IMR-90 (cell line): ENCODE results near the gene SPATA46. TPM values are rescaled to one million over a fixed set of nuclear protein-coding genes. Genes with fewer than 3 reads are reported as not detected.

Experiments used
- ATAC-seq: fragments of 200-7000 bp; cut with Tn5 transposase; 2 replicates; pipeline ENCODE4 v1.9.1; 2020; ENCODE audit warnings: low read depth, mild to moderate bottlenecking, moderate library complexity
- BruUV-seq: library from RNA; stranded (reverse); fragments of 400-500 nt; replicated peaks from 2 replicates; lab custom pipeline; 2021; lab: Mats Ljungman, UMichigan
- CTCF ChIA-PET: fragments of 300-600 bp; formaldehyde crosslinking; extraction: SDS; loops from one replicate; lab custom pipeline; 2021; ENCODE audit warnings: antibody characterized with exemption; lab: Yijun Ruan, JAX
- POLR2A ChIA-PET: fragments of 300-600 bp; sonication (Branson Sonifier 250); formaldehyde crosslinking; loops from one replicate; lab custom pipeline; 2022; ENCODE audit warnings: antibody characterized with exemption; ENCODE audit not compliant: unreplicated experiment; lab: Charles Lee
- DNase-seq: peaks from one replicate; pipeline ENCODE4 v3.0.0; 2013
- H2AFZ ChIP-seq: replicated peaks from 2 replicates; pipeline ENCODE3; 2013; ENCODE audit warnings: low read length, mild to moderate bottlenecking; ENCODE audit not compliant: poor library complexity
- H2AK5ac ChIP-seq: 2 replicates; pipeline ENCODE4 v1.6.1; 2013; ENCODE audit warnings: low read depth, low read length, inconsistent platforms
- H2AK9ac ChIP-seq: replicated peaks from 2 replicates; pipeline ENCODE3; 2013; ENCODE audit warnings: mild to moderate bottlenecking, low read depth, low read length, moderate library complexity; ENCODE audit not compliant: poor library complexity
- H2BK120ac ChIP-seq: 2 replicates; pipeline ENCODE4 v1.6.1; 2013; ENCODE audit warnings: low read depth, low read length, inconsistent platforms
- H2BK15ac ChIP-seq: 3 replicates; pipeline ENCODE4 v1.6.1; 2013; ENCODE audit warnings: low read depth, low read length, inconsistent platforms
- H2BK20ac ChIP-seq: 2 replicates; pipeline ENCODE4 v1.6.1; 2013; ENCODE audit warnings: low read depth, mild to moderate bottlenecking, inconsistent platforms, low read length, moderate library complexity
- H2BK5ac ChIP-seq: 2 replicates; pipeline ENCODE4 v1.6.1; 2013; ENCODE audit warnings: mild to moderate bottlenecking, low read depth, low read length, inconsistent platforms; ENCODE audit not compliant: poor library complexity, severe bottlenecking
- H3K14ac ChIP-seq: replicated peaks from 2 replicates; pipeline ENCODE4 v1.6.1; 2013; ENCODE audit warnings: low read depth, low read length, inconsistent platforms
- H3K18ac ChIP-seq: 2 replicates; pipeline ENCODE4 v1.6.1; 2013; ENCODE audit warnings: low read depth, low read length, control low read depth
- H3K23ac ChIP-seq: 2 replicates; pipeline ENCODE4 v1.6.1; 2013; ENCODE audit warnings: low read depth, low read length, inconsistent platforms
- H3K27ac ChIP-seq: 2 replicates; pipeline ENCODE4 v1.5.1; 2013; ENCODE audit warnings: mild to moderate bottlenecking, control low read depth, low read length; ENCODE audit not compliant: insufficient read depth
- H3K27me3 ChIP-seq: 2 replicates; pipeline ENCODE4 v1.6.1; 2013; ENCODE audit warnings: low read length; ENCODE audit not compliant: control insufficient read depth, insufficient read depth
- H3K36me3 ChIP-seq: 2 replicates; pipeline ENCODE4 v1.6.1; 2013; ENCODE audit warnings: low read length, mixed read lengths; ENCODE audit not compliant: control insufficient read depth, insufficient read depth
- H3K4ac ChIP-seq: 2 replicates; pipeline ENCODE4 v1.6.1; 2013; ENCODE audit warnings: low read depth, low read length, inconsistent platforms
- H3K4me1 ChIP-seq: 2 replicates; pipeline ENCODE4 v1.6.1; 2013; ENCODE audit warnings: low read length, mixed read lengths; ENCODE audit not compliant: control insufficient read depth, insufficient read depth
- H3K4me2 ChIP-seq: 2 replicates; pipeline ENCODE4 v1.6.1; 2013; ENCODE audit warnings: low read depth, mild to moderate bottlenecking, control low read depth, low read length, moderate library complexity
- H3K4me3 ChIP-seq: 2 replicates; pipeline ENCODE4 v1.5.1; 2013; ENCODE audit warnings: low read depth, mild to moderate bottlenecking, control low read depth, low read length, moderate library complexity; ENCODE audit not compliant: insufficient read depth
- H3K56ac ChIP-seq: 2 replicates; pipeline ENCODE4 v1.6.1; 2013; ENCODE audit warnings: low read length, inconsistent platforms; ENCODE audit not compliant: insufficient read depth; ENCODE audit errors: extremely low read depth
- H3K79me1 ChIP-seq, 2 experiments: 2 replicates each; pipeline ENCODE4 v1.6.1; 2013; ENCODE audit warnings: low read length in 2 of 2, inconsistent platforms in 1 of 2, low read depth in 1 of 2
- H3K9ac ChIP-seq: 2 replicates; pipeline ENCODE4 v1.6.1; 2013; ENCODE audit warnings: low read depth, low read length, control low read depth
- H3K9me1 ChIP-seq: 2 replicates; pipeline ENCODE4 v1.6.1; 2013; ENCODE audit warnings: low read length, inconsistent platforms; ENCODE audit not compliant: insufficient read depth
- H3K9me3 ChIP-seq: 2 replicates; pipeline ENCODE4 v1.6.1; 2013; ENCODE audit warnings: low read length; ENCODE audit not compliant: control insufficient read depth, insufficient read depth
- H4K20me1 ChIP-seq: 2 replicates; pipeline ENCODE4 v1.6.1; 2013; ENCODE audit warnings: low read length, inconsistent platforms; ENCODE audit not compliant: insufficient read depth
- H4K5ac ChIP-seq: 2 replicates; pipeline ENCODE4 v1.6.1; 2013; ENCODE audit warnings: mild to moderate bottlenecking, low read depth, low read length, control low read depth
- H4K8ac ChIP-seq, 2 experiments: 2 replicates each; pipeline ENCODE4 v1.6.1; 2013; ENCODE audit warnings: low read depth in 2 of 2, low read length in 2 of 2, control low read depth in 1 of 2, inconsistent platforms in 1 of 2
- H4K91ac ChIP-seq: 2 replicates; pipeline ENCODE4 v1.6.1; 2013; ENCODE audit warnings: low read depth, low read length, inconsistent platforms; ENCODE audit not compliant: insufficient read depth
- BHLHE40 ChIP-seq: fragments of 150-350 bp; IDR thresholded peaks from 2 replicates; pipeline ENCODE4 v1.6.1; 2016; ENCODE audit warnings: mild to moderate bottlenecking, low read depth, low read length
- CEBPB ChIP-seq: IDR thresholded peaks from 2 replicates; pipeline ENCODE4 v1.6.1; 2012; ENCODE audit warnings: low read depth, low read length, improper control_type of control experiment
- CHD1 ChIP-seq: IDR thresholded peaks from 2 replicates; pipeline ENCODE4 v1.6.1; 2012; ENCODE audit warnings: low read depth, low read length, improper control_type of control experiment
- FOS ChIP-seq: fragments of 150-350 bp; IDR thresholded peaks from 2 replicates; pipeline ENCODE4 v1.6.1; 2016; ENCODE audit warnings: low read depth, low read length
- MAZ ChIP-seq: IDR thresholded peaks from 2 replicates; pipeline ENCODE4 v1.6.1; 2012; ENCODE audit warnings: low read depth, mild to moderate bottlenecking, low read length, improper control_type of control experiment, moderate library complexity, borderline replicate concordance
- MXI1 ChIP-seq: IDR thresholded peaks from 2 replicates; pipeline ENCODE4 v1.6.1; 2012; ENCODE audit warnings: low read depth, mild to moderate bottlenecking, low read length, moderate library complexity, borderline replicate concordance
- NFE2L2 ChIP-seq: fragments of 150-350 bp; IDR thresholded peaks from 2 replicates; pipeline ENCODE4 v1.6.1; 2016; ENCODE audit warnings: low read depth, mild to moderate bottlenecking, low read length
- POLR2A ChIP-seq: IDR thresholded peaks from 2 replicates; pipeline ENCODE4 v1.6.1; 2012; ENCODE audit warnings: mild to moderate bottlenecking, low read depth, low read length
- RAD21 ChIP-seq: IDR thresholded peaks from 2 replicates; pipeline ENCODE4 v1.6.1; 2012; ENCODE audit warnings: low read length, improper control_type of control experiment
- RCOR1 ChIP-seq: IDR thresholded peaks from 2 replicates; pipeline ENCODE4 v1.6.1; 2012; ENCODE audit warnings: mild to moderate bottlenecking, low read length, improper control_type of control experiment; ENCODE audit not compliant: insufficient replicate concordance
- RFX5 ChIP-seq: IDR thresholded peaks from 2 replicates; pipeline ENCODE4 v1.8.0; 2012; ENCODE audit warnings: low read depth, mild to moderate bottlenecking, low read length, moderate library complexity
- SMC3 ChIP-seq: fragments of 150-350 bp; IDR thresholded peaks from 2 replicates; pipeline ENCODE4 v1.6.1; 2016; ENCODE audit warnings: low read depth, mild to moderate bottlenecking, antibody characterized with exemption, low read length, moderate library complexity
- dilution Hi-C: fragments of 300-500 bp; cut with HindIII; formaldehyde crosslinking; loops from one replicate; pipeline ENCODE4 v1.14.3; 2018; ENCODE audit warnings: low sequenced_read_pairs; ENCODE audit not compliant: unreplicated experiment
- in situ Hi-C: fragments of 300-500 bp; cut with MboI; formaldehyde crosslinking; loops from 3 replicates; pipeline ENCODE4 v1.14.3; 2019; ENCODE audit warnings: low sequenced_read_pairs, inconsistent platforms, mixed read lengths
- intact Hi-C: fragments of 100-400 bp; cut with micrococcal nuclease; formaldehyde crosslinking; loops from 2 replicates; pipeline ENCODE4 v1.10.0; 2022
- polyA plus RNA-seq, 3 experiments: library from polyadenylated mRNA; depleted of rRNA; stranded (reverse); fragments of >200 nt; gene quantifications; 2 replicates each; pipeline ENCODE4 v1.2.3, GENCODE V29; 2012; ENCODE audit warnings: low replicate concordance in 1 of 3
- total RNA-seq: library from RNA; depleted of rRNA; stranded (reverse); fragments of >200 nt; gene quantifications from 2 replicates; pipeline ENCODE4 v1.2.3, GENCODE V29; 2012
- TF ChIP-seq, protein P1 (sequence below): conservative IDR thresholded peaks from 2 replicates; pipeline ENCODE4 v1.5.1; 2012; ENCODE audit warnings: mild to moderate bottlenecking, low read depth, low read length, improper control_type of control experiment
- TF ChIP-seq, protein P2 (sequence below): fragments of 150-350 bp; IDR thresholded peaks from 2 replicates; pipeline ENCODE4 v1.6.1; 2017; ENCODE audit warnings: mild to moderate bottlenecking, antibody characterized with exemption, low read length, low read depth

The SPATA46 gene
- total and polyA plus RNA-seq, 2 of the 4 experiments (the other 2 are of a cell fraction): not detected

DNA sequence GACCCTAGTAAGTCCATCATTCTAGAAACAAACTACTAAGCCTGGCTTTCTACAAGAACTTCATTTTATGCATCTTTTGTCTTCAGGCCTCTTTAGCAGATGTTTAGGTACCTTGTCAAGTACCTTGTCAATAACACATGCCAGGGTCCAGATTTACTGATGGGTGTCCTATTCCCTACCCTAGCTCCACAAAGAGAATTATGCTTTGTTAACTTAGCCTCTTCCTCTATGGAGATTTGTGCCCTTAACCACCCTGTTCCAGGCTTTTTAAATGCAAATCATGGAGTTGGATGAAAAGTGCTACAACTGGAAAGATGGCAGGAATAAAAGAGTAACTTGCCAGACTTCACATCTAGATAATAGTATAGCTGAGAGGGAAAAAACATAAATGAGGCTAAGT is 42.7 kb downstream of the SPATA46 start:
- Histone ChIP-seq H2BK15ac (no peak overlapping the region), H2BK120ac (no peak overlapping the region), H3K4me1 (no peaks in the 10 kb centered on the region), H3K27me3 (peaks cover 13% of the 10 kb centered on the region), H3K4ac (no peak overlapping the region), H2BK5ac (no peak overlapping the region), H4K5ac (no peak overlapping the region), H3K14ac (no peak overlapping the region), H3K4me3 (no peak overlapping the region), H3K9me3 (no peaks in the 10 kb centered on the region), H2AK9ac (no peak overlapping the region), H3K4me2 (no peak overlapping the region), H3K56ac (no peak overlapping the region), H3K27ac (no peak overlapping the region), H2AK5ac (no peak overlapping the region), H4K91ac (no peak overlapping the region), H3K36me3 (no peaks in the 10 kb centered on the region), H2BK20ac (no peak overlapping the region), H4K20me1 (no peaks in the 10 kb centered on the region), H2AFZ (no peak overlapping the region), H3K9me1 (no peaks in the 10 kb centered on the region), H3K18ac (no peak overlapping the region), H3K9ac (no peak overlapping the region), H3K79me1 (no peaks in the 10 kb centered on the region), H4K8ac (no peak overlapping the region), H3K23ac (no peak overlapping the region)
- BruUV-seq: no TSS peak
- POLR2A ChIA-PET: no interaction called here
- TF ChIP-seq POLR2A (no peak), SMC3 (no peak), RAD21 (no peak), BHLHE40 (no peak), NFE2L2 (no peak), MXI1 (no peak), RFX5 (no peak), CEBPB (no peak), RCOR1 (no peak), CHD1 (no peak), MAZ (no peak), FOS (no peak)
- TF ChIP-seq, protein P1, sequence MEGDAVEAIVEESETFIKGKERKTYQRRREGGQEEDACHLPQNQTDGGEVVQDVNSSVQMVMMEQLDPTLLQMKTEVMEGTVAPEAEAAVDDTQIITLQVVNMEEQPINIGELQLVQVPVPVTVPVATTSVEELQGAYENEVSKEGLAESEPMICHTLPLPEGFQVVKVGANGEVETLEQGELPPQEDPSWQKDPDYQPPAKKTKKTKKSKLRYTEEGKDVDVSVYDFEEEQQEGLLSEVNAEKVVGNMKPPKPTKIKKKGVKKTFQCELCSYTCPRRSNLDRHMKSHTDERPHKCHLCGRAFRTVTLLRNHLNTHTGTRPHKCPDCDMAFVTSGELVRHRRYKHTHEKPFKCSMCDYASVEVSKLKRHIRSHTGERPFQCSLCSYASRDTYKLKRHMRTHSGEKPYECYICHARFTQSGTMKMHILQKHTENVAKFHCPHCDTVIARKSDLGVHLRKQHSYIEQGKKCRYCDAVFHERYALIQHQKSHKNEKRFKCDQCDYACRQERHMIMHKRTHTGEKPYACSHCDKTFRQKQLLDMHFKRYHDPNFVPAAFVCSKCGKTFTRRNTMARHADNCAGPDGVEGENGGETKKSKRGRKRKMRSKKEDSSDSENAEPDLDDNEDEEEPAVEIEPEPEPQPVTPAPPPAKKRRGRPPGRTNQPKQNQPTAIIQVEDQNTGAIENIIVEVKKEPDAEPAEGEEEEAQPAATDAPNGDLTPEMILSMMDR: no peak
- TF ChIP-seq, protein P2, sequence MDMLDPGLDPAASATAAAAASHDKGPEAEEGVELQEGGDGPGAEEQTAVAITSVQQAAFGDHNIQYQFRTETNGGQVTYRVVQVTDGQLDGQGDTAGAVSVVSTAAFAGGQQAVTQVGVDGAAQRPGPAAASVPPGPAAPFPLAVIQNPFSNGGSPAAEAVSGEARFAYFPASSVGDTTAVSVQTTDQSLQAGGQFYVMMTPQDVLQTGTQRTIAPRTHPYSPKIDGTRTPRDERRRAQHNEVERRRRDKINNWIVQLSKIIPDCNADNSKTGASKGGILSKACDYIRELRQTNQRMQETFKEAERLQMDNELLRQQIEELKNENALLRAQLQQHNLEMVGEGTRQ: no peak
- intact Hi-C loops (no loop called here), in situ Hi-C loops (no loop called here), dilution Hi-C loops (no loop called here)
- ATAC-seq: no peak
- DNase-seq: no peak
- CTCF ChIA-PET: no interaction called here
